ENCODE data around the gene IRF4.

DNA sequence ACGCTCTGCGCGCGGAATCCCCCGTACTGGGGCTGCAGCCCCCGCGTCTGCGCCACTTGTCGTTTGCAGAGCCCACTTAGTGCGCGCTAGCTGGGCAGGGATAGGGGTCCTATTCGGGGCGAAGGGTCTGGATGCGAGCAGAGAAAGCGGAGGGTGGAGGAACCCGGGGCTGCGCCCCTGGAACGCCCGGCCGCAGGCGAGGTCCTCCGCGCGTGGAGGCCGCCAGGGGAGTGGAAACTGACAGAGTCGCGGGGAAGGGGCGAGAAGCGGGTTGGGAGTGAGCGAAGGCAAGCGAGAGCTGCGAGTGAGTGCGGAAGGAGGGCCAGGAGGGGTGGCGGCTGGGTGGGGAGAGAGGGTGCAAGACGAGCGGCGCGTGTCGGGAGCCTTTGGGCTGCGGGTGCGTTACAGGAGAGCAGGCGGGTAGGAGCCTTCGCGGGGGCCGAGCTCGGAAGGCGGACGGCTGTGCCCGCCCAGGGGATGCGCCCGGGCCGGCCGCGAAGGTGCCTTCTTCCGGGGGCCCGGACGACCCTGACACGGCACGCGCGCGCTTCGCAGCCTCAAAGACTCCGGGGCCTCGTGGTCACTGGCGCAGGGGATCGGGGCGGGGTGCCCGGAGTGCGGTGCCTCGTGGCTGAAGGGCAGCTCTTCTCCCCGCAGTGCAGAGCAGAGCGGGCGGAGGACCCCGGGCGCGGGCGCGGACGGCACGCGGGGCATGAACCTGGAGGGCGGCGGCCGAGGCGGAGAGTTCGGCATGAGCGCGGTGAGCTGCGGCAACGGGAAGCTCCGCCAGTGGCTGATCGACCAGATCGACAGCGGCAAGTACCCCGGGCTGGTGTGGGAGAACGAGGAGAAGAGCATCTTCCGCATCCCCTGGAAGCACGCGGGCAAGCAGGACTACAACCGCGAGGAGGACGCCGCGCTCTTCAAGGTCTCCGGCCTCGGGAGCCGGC lies 1.2 kb downstream of the IRF4 start:
- TF ChIP-seq, protein P1, sequence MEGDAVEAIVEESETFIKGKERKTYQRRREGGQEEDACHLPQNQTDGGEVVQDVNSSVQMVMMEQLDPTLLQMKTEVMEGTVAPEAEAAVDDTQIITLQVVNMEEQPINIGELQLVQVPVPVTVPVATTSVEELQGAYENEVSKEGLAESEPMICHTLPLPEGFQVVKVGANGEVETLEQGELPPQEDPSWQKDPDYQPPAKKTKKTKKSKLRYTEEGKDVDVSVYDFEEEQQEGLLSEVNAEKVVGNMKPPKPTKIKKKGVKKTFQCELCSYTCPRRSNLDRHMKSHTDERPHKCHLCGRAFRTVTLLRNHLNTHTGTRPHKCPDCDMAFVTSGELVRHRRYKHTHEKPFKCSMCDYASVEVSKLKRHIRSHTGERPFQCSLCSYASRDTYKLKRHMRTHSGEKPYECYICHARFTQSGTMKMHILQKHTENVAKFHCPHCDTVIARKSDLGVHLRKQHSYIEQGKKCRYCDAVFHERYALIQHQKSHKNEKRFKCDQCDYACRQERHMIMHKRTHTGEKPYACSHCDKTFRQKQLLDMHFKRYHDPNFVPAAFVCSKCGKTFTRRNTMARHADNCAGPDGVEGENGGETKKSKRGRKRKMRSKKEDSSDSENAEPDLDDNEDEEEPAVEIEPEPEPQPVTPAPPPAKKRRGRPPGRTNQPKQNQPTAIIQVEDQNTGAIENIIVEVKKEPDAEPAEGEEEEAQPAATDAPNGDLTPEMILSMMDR (IDR thresholded peaks at IDR 0.05), result no peak
- TF ChIP-seq POLR2A (IDR thresholded peaks at IDR 0.05) (no peak), POLR2AphosphoS5 (IDR thresholded peaks at IDR 0.05; ENCODE audit: insufficient read depth in 1 of 2, low read depth in 1 of 2) (no peak)
